Naive B cell (primary cell): ENCODE results near the gene STOX2. TPM values are rescaled to one million over a fixed set of nuclear protein-coding genes. Genes with fewer than 3 reads are reported as not detected.
A peak's percentile ranks its signal among the peaks of the same experiment; 100 is the strongest.

Experiments used
- ATAC-seq, 2 donors: fragments of 150-1000 bp; cut with Tn5 transposase; 2 replicates each; pipeline ENCODE4 v1.10.0; 2021; ENCODE audit warnings: low read depth in 2 of 2, mild to moderate bottlenecking in 2 of 2, moderate library complexity in 2 of 2
- DNase-seq: peaks from one replicate; pipeline ENCODE4 v3.0.0; 2022
- H3K27ac Mint-ChIP-seq, 6 donors: one replicate each; pipeline ENCODE4 v1.8.0; 2020 to 2022; ENCODE audit warnings: mild to moderate bottlenecking in 6 of 6, mixed read lengths in 6 of 6, moderate library complexity in 5 of 6, inconsistent platforms in 2 of 6
- H3K27me3 Mint-ChIP-seq, 3 donors: one replicate each; pipeline ENCODE4 v1.8.0; 2021 to 2022; ENCODE audit warnings: mixed read lengths in 3 of 3, mild to moderate bottlenecking in 1 of 3
- H3K36me3 Mint-ChIP-seq, 2 donors: one replicate each; pipeline ENCODE4 v1.8.0; 2020 to 2022; ENCODE audit warnings: mixed read lengths in 2 of 2, inconsistent platforms in 1 of 2, mild to moderate bottlenecking in 1 of 2
- H3K4me1 Mint-ChIP-seq, 3 donors: one replicate each; pipeline ENCODE4 v1.8.0; 2020 to 2022; ENCODE audit warnings: mixed read lengths in 3 of 3, inconsistent platforms in 1 of 3, mild to moderate bottlenecking in 1 of 3, moderate library complexity in 1 of 3
- H3K4me3 Mint-ChIP-seq, 8 donors: one replicate each; pipeline ENCODE4 v1.8.0; 2020 to 2022; ENCODE audit warnings: mild to moderate bottlenecking in 8 of 8, mixed read lengths in 8 of 8, moderate library complexity in 8 of 8, inconsistent platforms in 2 of 8
- H3K9me3 Mint-ChIP-seq, 7 donors: one replicate each; pipeline ENCODE4 v1.8.0; 2020 to 2022; ENCODE audit warnings: mixed read lengths in 7 of 7, mild to moderate bottlenecking in 5 of 7, inconsistent platforms in 2 of 7, moderate library complexity in 1 of 7
- polyA plus RNA-seq, 6 donors: library from polyadenylated mRNA; unstranded; fragments of 300-500 nt; fragmentation: Illumina TruSeq; gene quantifications; one replicate each; pipeline ENCODE4 v1.2.3, GENCODE V29; 2021; ENCODE audit warnings: low read depth in 6 of 6

Gene STOX2
- polyA plus RNA-seq, 6 donors from 2014 or later: not detected

DNA sequence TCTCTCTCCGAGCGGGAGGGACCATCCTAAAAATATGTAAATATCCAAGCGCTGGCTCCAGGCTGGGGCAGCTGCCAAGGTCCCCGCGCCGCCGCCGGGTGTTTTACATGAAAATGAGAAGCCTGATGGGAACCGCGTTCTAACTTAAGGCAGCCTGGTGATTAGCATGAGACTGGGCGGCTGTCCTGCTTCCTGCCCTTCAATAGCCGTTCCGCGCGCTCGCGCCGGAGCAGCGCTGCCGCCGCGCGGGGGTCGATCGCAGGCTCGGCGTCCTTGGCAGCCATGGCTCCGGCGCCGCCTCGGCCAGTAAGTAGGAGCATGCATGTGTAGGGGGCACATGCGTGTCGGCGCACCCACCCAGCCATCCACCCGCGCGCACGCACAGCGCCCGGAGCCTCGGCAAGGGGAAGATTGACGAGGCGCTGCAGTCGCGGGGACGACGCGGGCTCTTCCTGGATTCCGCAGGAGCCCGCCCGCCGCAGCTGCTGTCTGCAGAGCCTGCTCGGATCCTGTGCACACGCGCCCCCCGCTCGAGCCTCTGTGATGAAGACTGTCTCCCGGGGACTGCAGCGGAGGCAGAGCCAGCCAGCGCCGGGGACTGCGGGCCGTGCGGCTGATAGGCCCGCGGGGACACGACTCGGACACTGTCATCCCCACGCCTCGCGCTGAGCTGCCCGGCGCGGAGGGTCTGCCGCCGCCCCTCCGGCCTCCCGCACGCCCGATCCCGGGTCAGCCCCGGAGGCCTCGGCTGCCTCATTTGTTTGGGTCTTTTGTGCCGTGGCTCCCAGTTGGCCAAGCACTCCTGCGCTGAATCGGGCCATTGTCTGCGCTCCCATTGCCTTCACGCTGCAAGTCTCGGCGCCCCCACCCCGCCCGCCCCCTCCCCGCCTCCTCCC lies 734 bp downstream of the STOX2 start:
- H3K36me3 Mint-ChIP-seq: peaks cover 0 to 8% of the 10 kb centered on the region in 2 donors
- no peak overlapping the region for H3K27ac Mint-ChIP-seq
- peaks cover 3 to 8% (median 3%) of the 10 kb centered on the region in 3 donors for H3K4me1 Mint-ChIP-seq
- DNase-seq (no peak), ATAC-seq (no peak)
- peaks cover 50 to 72% (median 56%) of the 10 kb centered on the region in 3 donors for H3K27me3 Mint-ChIP-seq
- H3K4me3 Mint-ChIP-seq: peak overlapping the region in 3 of 8 donors; percentile 5 to 38 (median 20)
- H3K9me3 Mint-ChIP-seq: peaks cover 0 to 16% (median 6%) of the 10 kb centered on the region in 7 donors

DNA sequence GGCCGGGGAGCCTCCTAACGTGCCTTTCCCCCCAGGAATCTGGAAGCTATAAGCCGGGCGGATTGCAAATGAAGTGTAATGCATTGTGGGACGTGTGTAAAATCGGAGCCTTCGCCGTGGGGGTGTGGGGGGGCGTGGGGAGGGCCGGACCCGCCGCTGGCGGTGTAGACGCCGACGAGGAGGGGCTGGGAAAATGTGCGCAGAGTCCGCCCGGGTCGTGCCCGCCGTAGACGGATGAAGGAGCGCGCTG lies 1.3 kb downstream of the STOX2 start:
- Mint-ChIP-seq H3K36me3 (peaks cover 0 to 8% of the 10 kb centered on the region in 2 donors), H3K27me3 (peaks cover 50 to 68% (median 56%) of the 10 kb centered on the region in 3 donors), H3K4me1 (peaks cover 3 to 8% (median 3%) of the 10 kb centered on the region in 3 donors), H3K27ac (no peak overlapping the region), H3K9me3 (peaks cover 0 to 10% (median 5%) of the 10 kb centered on the region in 7 donors), H3K4me3 (no peak overlapping the region)
- DNase-seq (no peak), ATAC-seq (no peak)

DNA sequence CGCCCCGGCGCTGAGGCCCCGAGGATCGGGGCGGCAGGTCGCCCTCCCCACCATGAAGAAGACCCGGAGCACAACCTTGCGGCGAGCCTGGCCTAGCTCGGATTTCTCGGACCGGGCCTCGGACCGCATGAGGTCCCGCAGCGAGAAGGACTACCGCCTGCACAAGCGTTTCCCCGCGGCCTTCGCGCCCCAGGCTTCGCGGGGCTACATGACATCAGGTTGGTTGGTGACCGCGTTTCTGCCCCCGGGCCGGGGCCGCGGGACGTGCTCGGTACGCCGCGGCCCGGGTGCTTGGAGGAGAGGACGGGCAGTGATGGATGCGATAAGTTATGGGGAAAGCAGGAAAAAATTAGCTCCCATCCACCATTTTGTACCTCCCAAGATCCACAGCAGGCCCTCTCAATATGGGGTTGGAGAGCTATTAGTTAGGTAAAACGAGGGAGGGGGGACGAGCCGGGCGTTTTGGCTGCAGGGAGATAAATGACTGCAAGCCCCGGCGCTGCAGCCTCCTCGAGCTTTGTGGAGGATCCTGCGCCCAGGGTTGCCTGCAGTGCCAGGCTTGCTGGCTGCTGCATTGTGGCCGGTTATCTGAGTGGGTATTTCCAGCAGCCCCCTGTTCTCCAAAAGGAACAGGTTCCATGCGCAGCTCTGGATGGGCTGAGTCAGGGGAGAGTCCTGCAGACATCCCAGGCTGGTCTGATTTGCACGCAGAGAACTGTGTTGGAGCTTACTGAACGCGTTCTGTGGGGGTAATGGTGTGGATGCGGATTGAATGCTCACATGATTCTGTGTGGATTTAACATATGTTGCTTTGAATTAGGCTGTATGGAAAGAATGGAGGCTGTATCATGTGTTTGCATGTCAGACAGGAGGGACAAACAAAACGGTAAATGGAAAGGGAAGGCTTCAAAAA lies 1.9 kb downstream of the STOX2 start:
- H3K27me3 Mint-ChIP-seq: peaks cover 50 to 68% (median 56%) of the 10 kb centered on the region in 3 donors
- peaks cover 0 to 8% of the 10 kb centered on the region in 2 donors for H3K36me3 Mint-ChIP-seq
- H3K4me3 Mint-ChIP-seq: peak overlapping the region in 1 of 8 donors; percentile 71
- no peak overlapping the region for H3K27ac Mint-ChIP-seq
- peaks cover 0 to 10% (median 5%) of the 10 kb centered on the region in 7 donors for H3K9me3 Mint-ChIP-seq
- H3K4me1 Mint-ChIP-seq: peaks cover 3 to 8% (median 3%) of the 10 kb centered on the region in 3 donors
- DNase-seq: no peak
- no peak for ATAC-seq

DNA sequence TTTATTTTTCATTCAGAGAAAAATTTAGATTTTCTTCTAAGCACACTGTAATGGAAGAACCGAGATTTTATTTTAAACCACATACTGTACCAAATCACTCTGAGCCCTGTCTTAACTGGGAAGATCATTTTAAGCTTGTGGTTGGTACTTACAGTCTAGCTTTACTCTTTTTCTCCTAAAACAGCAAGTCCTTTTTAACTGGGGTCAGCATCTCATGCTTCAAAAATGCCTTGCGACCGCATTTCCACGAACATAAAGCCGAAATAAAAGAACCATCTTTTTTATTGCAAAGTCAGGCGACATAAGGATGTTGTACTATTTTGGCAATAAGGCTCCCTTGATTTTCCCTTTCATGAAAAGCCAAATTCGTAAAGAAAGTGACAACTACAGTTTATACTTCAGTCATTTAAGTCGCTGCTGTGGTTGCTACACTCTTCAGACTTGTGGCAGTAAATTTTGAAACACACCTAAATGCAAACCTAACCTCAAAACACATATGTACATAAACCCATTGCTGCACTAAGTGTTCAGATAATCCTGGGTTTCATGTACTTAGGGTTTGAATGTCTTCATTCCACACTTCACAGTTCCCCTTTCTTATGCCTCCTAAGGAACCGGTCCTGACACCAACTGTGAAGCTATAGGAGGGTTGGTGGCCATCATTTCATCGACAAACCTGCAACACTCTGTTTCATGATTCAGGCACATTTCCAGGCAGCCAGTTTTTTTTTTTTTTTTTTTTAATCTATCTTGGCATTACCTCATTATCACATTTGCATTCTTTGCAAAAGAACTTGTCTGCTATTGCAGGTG lies 3.0 kb downstream of the STOX2 start:
- peak overlapping the region in 1 of 8 donors; percentile 22 for H3K4me3 Mint-ChIP-seq
- ATAC-seq: no peak
- no peak overlapping the region for H3K27ac Mint-ChIP-seq
- H3K27me3 Mint-ChIP-seq: peaks cover 43 to 61% (median 49%) of the 10 kb centered on the region in 3 donors
- H3K36me3 Mint-ChIP-seq: peaks cover 0 to 5% of the 10 kb centered on the region in 2 donors
- peaks cover 0 to 5% (median 3%) of the 10 kb centered on the region in 7 donors for H3K9me3 Mint-ChIP-seq
- H3K4me1 Mint-ChIP-seq: peaks cover 3 to 8% (median 3%) of the 10 kb centered on the region in 3 donors
- no peak for DNase-seq

DNA sequence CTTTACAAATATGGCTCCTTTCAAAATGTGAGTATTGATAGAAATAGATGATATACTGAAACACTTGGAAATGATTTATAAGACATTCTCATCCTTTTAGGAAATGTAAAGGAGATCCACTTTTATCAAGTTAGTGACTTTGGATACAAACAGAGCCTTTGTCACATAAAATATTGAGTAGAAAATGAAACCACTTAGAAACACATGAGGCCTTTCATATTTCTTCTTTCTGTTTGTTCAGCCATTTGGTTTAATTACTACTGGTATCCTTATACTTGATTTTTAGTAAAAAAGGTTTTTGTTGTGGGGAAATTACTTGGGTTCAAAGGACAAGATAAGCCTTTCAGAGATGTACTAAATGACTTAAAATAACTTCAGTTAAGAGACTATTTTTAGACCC lies 4.1 kb downstream of the STOX2 start:
- H3K4me3 Mint-ChIP-seq: no peak overlapping the region
- H3K27ac Mint-ChIP-seq: no peak overlapping the region
- H3K36me3 Mint-ChIP-seq: no peaks in the 10 kb centered on the region
- H3K4me1 Mint-ChIP-seq: peaks cover 3 to 8% (median 3%) of the 10 kb centered on the region in 3 donors
- ATAC-seq (no peak), DNase-seq (no peak)
- H3K9me3 Mint-ChIP-seq: peaks cover 0 to 3% (median 0%) of the 10 kb centered on the region in 7 donors
- H3K27me3 Mint-ChIP-seq: peaks cover 34 to 51% (median 39%) of the 10 kb centered on the region in 3 donors

DNA sequence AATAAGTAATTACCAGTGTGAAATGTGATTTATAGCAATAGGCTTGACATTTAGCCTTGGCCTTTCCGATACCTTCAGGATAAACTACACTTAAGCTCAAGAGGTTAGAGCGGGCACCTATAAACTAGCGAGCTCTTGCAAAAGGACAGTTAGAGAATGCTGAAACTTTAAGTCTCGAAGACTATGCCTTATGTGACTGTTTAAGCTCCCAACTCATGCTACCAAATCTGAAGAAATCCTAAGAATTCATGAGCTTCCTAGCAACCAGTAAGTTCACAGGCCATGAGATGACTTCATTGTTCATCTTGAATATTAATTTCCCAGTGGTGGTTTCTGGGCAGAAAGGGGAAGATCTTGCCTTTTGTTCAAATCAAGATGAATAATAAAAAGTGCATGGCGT lies 4.7 kb downstream of the STOX2 start:
- Mint-ChIP-seq H3K36me3 (no peaks in the 10 kb centered on the region), H3K27ac (no peak overlapping the region), H3K4me1 (peaks cover 2 to 8% (median 3%) of the 10 kb centered on the region in 3 donors), H3K27me3 (peaks cover 32 to 47% (median 32%) of the 10 kb centered on the region in 3 donors), H3K4me3 (no peak overlapping the region), H3K9me3 (peaks cover 0 to 2% (median 0%) of the 10 kb centered on the region in 7 donors)
- ATAC-seq (no peak), DNase-seq (no peak)

DNA sequence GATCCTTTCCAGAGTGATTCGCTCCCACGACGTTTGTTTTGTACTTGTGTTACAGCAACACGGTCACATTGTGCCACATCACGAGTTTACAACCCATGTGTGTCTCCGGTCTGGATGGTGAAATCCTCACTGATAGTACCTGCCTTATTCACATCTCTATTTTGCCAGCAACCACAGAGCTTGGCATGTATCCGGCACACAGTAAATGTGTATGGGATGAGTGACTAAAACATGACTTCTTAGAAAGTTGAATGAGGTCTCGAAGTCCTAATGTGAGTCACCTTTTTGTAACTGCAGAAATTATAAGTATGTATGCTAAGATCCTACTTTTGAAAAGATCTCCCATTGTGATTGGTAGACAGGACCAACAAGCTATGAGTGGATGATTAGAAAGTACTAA lies 7.5 kb downstream of the STOX2 start:
- no peak overlapping the region for H3K27ac Mint-ChIP-seq
- no peak overlapping the region for H3K4me3 Mint-ChIP-seq
- H3K9me3 Mint-ChIP-seq: peaks cover 0 to 4% (median 0%) of the 10 kb centered on the region in 7 donors
- no peaks in the 10 kb centered on the region for H3K4me1 Mint-ChIP-seq
- H3K36me3 Mint-ChIP-seq: no peaks in the 10 kb centered on the region
- peaks cover 25 to 34% (median 29%) of the 10 kb centered on the region in 3 donors for H3K27me3 Mint-ChIP-seq
- DNase-seq (no peak), ATAC-seq (no peak)

DNA sequence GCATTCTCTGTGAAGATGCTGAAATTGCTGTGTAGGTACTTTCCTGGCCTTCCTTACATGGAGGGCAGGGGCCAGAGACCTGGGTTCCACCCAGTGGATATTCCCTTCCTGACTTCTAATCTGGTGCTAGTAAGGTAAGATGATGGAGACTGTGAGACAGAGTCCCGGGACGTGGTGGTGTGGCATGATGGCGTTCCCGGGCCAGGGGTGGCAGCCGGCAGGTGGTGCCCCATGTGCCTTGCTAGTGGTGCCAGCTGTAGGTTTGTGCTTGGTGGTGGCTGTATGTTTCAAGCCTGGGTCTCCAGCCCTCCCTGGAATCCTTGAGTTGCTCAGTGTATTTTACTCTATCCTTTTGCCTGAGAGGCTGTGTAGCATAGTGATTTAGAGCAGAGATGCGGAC lies 10.9 kb downstream of the STOX2 start:
- DNase-seq (no peak), ATAC-seq (no peak)
- Mint-ChIP-seq H3K4me3 (no peak overlapping the region), H3K27ac (no peak overlapping the region), H3K9me3 (peaks cover 0 to 3% (median 0%) of the 10 kb centered on the region in 7 donors), H3K36me3 (no peaks in the 10 kb centered on the region), H3K27me3 (peaks cover 5 to 16% (median 7%) of the 10 kb centered on the region in 3 donors), H3K4me1 (no peaks in the 10 kb centered on the region)

DNA sequence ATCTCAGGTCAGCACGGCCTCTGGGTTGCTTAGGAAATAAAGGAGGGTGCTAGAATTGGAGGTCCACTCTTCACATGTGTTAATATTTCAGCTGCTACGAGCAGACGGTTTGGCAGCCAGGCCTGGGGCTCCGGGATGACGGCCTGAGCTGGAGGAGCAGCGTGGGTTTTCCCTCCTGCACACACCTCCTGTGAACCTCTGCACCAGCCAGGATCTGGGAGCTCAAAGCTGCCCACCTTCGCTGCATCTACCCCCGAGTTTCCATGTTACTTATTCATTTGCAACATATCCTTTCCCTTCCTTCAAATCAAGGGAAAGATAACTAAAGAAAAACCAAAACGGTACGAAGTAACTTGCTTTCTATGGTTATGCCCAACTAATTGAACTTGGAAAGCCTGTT lies 13.6 kb downstream of the STOX2 start:
- DNase-seq (no peak), ATAC-seq (no peak)
- peaks cover 0 to 12% (median 5%) of the 10 kb centered on the region in 7 donors for H3K9me3 Mint-ChIP-seq
- H3K27ac Mint-ChIP-seq: no peak overlapping the region
- peaks cover 5 to 16% (median 7%) of the 10 kb centered on the region in 3 donors for H3K27me3 Mint-ChIP-seq
- H3K4me3 Mint-ChIP-seq: peak overlapping the region in 1 of 8 donors; percentile 56
- H3K36me3 Mint-ChIP-seq: no peaks in the 10 kb centered on the region
- no peaks in the 10 kb centered on the region for H3K4me1 Mint-ChIP-seq

DNA sequence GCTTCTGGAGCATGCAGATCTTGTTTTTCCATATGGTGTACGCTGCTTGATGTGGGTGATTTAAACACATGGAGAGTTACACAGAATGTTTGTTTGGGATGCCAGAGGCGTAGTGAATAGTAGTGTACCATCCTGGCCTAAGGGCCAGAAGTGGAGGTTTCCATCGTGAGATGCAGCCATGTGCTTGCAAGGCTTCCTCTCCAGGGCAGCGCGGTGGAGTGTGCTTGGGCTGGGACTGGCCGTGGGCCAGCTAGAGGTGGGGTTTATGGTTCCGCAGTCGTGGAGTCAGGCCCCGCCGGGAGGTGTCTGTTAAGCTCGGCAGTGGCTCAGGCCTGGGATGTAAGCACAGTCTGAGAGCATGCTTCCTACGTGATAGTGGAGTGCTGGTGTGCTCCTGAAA lies 14.0 kb downstream of the STOX2 start:
- no peaks in the 10 kb centered on the region for H3K36me3 Mint-ChIP-seq
- ATAC-seq: no peak
- peak overlapping the region in 1 of 8 donors; percentile 56 for H3K4me3 Mint-ChIP-seq
- no peaks in the 10 kb centered on the region for H3K4me1 Mint-ChIP-seq
- H3K27ac Mint-ChIP-seq: no peak overlapping the region
- H3K27me3 Mint-ChIP-seq: peaks cover 5 to 16% (median 7%) of the 10 kb centered on the region in 3 donors
- DNase-seq: no peak
- peaks cover 0 to 13% (median 5%) of the 10 kb centered on the region in 7 donors for H3K9me3 Mint-ChIP-seq

DNA sequence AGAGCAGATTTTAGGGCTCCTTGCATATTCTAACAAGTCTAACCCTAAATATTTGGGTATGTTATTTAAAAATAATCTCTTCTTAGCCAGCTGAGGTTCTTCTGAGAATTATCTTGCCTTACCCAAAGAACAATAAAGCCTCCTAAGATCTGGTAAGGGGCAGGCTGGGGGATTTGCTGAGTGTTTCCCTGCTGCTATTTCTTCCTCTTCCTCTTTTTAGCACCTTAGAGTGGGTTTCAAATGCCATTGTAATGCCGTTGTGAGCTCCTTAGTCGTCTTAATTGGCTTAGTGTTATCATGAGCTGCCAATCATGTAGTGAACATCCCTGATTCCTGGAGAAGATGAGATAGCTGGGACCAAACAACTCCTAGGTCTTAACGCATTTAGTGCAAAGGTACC lies 15.4 kb downstream of the STOX2 start:
- no peaks in the 10 kb centered on the region for H3K4me1 Mint-ChIP-seq
- DNase-seq: no peak
- peaks cover 5 to 11% (median 6%) of the 10 kb centered on the region in 3 donors for H3K27me3 Mint-ChIP-seq
- H3K9me3 Mint-ChIP-seq: peaks cover 0 to 13% (median 5%) of the 10 kb centered on the region in 7 donors
- H3K4me3 Mint-ChIP-seq: no peak overlapping the region
- H3K27ac Mint-ChIP-seq: no peak overlapping the region
- no peak for ATAC-seq
- H3K36me3 Mint-ChIP-seq: no peaks in the 10 kb centered on the region

DNA sequence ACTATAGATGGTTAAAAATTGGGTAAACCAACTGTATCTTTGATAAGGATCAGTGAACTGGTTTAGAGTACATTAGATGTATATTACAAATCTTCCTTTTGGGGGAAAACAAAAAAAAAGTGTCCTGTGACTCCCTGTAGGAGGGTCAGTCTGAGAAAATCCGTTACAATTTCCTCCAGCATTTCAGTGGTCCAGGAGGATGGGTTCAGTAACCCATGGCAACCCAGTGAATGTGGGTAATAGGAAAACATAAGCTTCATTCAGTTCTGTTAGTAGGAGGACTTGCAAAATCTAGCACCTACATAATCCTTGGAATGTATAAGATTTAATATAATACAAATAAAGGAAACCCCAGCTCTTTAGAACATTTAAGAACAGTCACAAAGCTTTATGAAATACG lies 16.2 kb downstream of the STOX2 start:
- ATAC-seq (no peak), DNase-seq (no peak)
- Mint-ChIP-seq H3K4me1 (no peaks in the 10 kb centered on the region), H3K27me3 (peaks cover 5 to 8% (median 5%) of the 10 kb centered on the region in 3 donors), H3K36me3 (no peaks in the 10 kb centered on the region), H3K9me3 (peaks cover 0 to 13% (median 3%) of the 10 kb centered on the region in 7 donors), H3K4me3 (no peak overlapping the region), H3K27ac (no peak overlapping the region)
